Choroid plexus epithelial cell (primary cell): Measurements from ENCODE around the gene TSPAN31.

Experiments used
- DNase-seq: peaks from one replicate; pipeline ENCODE4 v3.0.0-alpha.2; 2010; ENCODE audit warnings: low read depth
- H3K4me3 ChIP-seq: 2 replicates; pipeline ENCODE4 v1.5.1; 2011; ENCODE audit warnings: low read depth, mild to moderate bottlenecking, control low read depth, low read length, moderate library complexity
- CTCF ChIP-seq: conservative IDR thresholded peaks from 2 replicates; pipeline ENCODE4 v1.5.1; 2011; ENCODE audit warnings: low read depth, mild to moderate bottlenecking, control low read depth, inconsistent platforms, low read length, moderate library complexity

The TSPAN31 gene

GRCh38 chr12:57737467-57738460, 7.1 kb upstream of the TSPAN31 start:
- peak; percentile 44 for TF ChIP-seq CTCF
- peak overlapping the region; percentile 11 for H3K4me3 ChIP-seq
- no peak for DNase-seq

GRCh38 chr12:57738661-57739237, 6.1 kb upstream of the TSPAN31 start, which contains the start of gene AGAP2:
AGAP2 (minus strand) TSS chr12:57738742; CDS start chr12:57738246, 496 bp downstream.
- no peak for TF ChIP-seq CTCF
- H3K4me3 ChIP-seq = peak within 1 kb of the TSS; percentile 11
- no peak for DNase-seq

- no peak for TF ChIP-seq CTCF
- DNase-seq = no peak
- no peak overlapping the region for H3K4me3 ChIP-seq
Measured at GRCh38 chr12:57739387-57739786, 5.5 kb upstream of the TSPAN31 start.

GRCh38 chr12:57739914-57740538, 4.8 kb upstream of the TSPAN31 start:
- no peak overlapping the region for H3K4me3 ChIP-seq
- no peak for TF ChIP-seq CTCF
- no peak for DNase-seq

- DNase-seq = no peak
- H3K4me3 ChIP-seq = no peak overlapping the region
Measured at GRCh38 chr12:57740656-57741412, 4.0 kb upstream of the TSPAN31 start.

More at GRCh38 chr12:57740656-57741412, 4.0 kb upstream of the TSPAN31 start:
- TF ChIP-seq CTCF = no peak
